PFSK-1 (cell line): Measurements from ENCODE around the gene USP30.

ENCODE experiments used
- FOXP2 ChIP-seq: optimal IDR thresholded peaks from 2 replicates; pipeline ENCODE3; 2011; ENCODE audit warnings: borderline replicate concordance, control low read depth, inconsistent platforms; ENCODE audit not compliant: insufficient read depth; ENCODE audit errors: extremely low read length, extremely low read depth
- POLR2AphosphoS5 ChIP-seq: IDR thresholded peaks from 2 replicates; pipeline ENCODE4 v1.6.1; 2012; ENCODE audit warnings: low read depth, mild to moderate bottlenecking, control low read depth, low read length, moderate library complexity
- REST ChIP-seq, 2 experiments: IDR thresholded peaks; 2 replicates each; pipeline versions ENCODE4 v1.6.1 to v1.8.0; 2011 to 2012; ENCODE audit warnings: low read depth in 2 of 2, low read length in 2 of 2, control low read depth in 1 of 2, inconsistent platforms in 1 of 2, mild to moderate bottlenecking in 1 of 2, moderate library complexity in 1 of 2; ENCODE audit not compliant: insufficient read depth in 1 of 2
- SIN3A ChIP-seq: IDR thresholded peaks from 2 replicates; pipeline ENCODE4 v1.6.1; 2012; ENCODE audit warnings: mild to moderate bottlenecking, low read length, moderate library complexity, borderline replicate concordance; ENCODE audit not compliant: insufficient read depth
- TAF1 ChIP-seq: IDR thresholded peaks from 2 replicates; pipeline ENCODE4 v1.6.1; 2012; ENCODE audit warnings: low read length, control low read depth, borderline replicate concordance; ENCODE audit not compliant: insufficient read depth

Gene USP30

GRCh38 chr12:109082751-109083150 is 30.4 kb downstream of the USP30 start:
- no peak for TF ChIP-seq REST (IDR thresholded peaks at IDR 0.05; ENCODE audit: insufficient read depth in 1 of 2, low read depth in 2 of 2, low read length in 2 of 2)
- no peak for TF ChIP-seq FOXP2
- TF ChIP-seq SIN3A = no peak
- TF ChIP-seq TAF1 = no peak
- no peak for TF ChIP-seq POLR2AphosphoS5

DNA sequence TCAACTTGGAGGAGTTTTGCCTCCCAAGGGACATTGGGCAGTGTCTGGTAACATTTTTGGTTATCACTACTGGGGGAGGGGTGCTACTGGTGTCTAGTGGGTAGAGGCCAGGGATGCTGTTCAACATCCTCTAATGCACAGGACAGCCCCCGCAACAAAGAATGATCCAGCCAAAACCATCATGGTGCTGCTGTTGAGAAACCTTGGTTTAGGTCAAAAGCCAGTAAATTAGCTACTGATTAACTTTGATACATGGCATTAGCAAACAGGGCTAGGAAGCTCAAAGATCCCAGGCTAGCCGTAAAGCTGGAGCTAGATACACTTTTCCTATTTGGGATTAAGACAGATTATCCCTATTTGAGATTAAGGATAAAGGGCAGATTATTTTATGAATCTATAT is 32.0 kb downstream of the USP30 start:
- no peak for TF ChIP-seq TAF1
- no peak for TF ChIP-seq POLR2AphosphoS5
- no peak for TF ChIP-seq SIN3A
- no peak for TF ChIP-seq REST (IDR thresholded peaks at IDR 0.05; ENCODE audit: insufficient read depth in 1 of 2, low read depth in 2 of 2, low read length in 2 of 2)
- no peak for TF ChIP-seq FOXP2

DNA sequence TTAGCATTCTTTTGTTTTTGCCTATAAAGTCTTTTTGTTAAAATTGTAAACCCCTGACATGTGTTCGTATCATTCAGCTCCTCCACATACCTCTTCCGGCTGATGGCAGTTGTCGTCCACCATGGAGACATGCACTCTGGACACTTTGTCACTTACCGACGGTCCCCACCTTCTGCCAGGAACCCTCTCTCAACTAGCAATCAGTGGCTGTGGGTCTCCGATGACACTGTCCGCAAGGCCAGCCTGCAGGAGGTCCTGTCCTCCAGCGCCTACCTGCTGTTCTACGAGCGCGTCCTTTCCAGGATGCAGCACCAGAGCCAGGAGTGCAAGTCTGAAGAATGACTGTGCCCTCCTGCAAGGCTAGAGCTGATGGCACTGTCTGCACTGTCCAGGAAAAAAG is 33.2 kb downstream of the USP30 start:
- TF ChIP-seq SIN3A (no peak), REST (IDR thresholded peaks at IDR 0.05; ENCODE audit: insufficient read depth in 1 of 2, low read depth in 2 of 2, low read length in 2 of 2) (no peak), TAF1 (no peak), POLR2AphosphoS5 (no peak), FOXP2 (no peak)

- TF ChIP-seq POLR2AphosphoS5 = no peak
- no peak for TF ChIP-seq FOXP2
- TF ChIP-seq TAF1 = no peak
- TF ChIP-seq REST (IDR thresholded peaks at IDR 0.05; ENCODE audit: insufficient read depth in 1 of 2, low read depth in 2 of 2, low read length in 2 of 2) = no peak
- TF ChIP-seq SIN3A = no peak
Observed at GRCh38 chr12:109087250-109087649, 34.9 kb downstream of the USP30 start.

DNA sequence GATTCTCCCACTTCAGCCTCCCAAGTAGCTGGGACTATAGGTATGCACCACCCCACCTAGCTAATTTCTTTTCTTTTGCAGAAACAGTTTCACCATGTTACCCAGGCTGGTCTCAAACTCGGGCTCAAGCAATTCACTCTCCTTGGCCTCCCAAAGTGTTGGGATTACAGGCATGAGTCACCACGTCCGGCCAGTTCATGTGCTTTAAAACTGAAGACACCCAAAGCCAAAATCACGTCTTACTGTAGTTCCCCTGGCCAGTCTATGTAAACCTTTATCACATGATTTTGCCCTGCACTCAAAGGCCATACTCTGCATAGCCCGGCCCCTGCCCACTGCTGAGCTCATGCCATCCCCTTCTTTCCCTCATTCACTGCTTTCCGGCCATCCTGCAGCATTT is 36.4 kb downstream of the USP30 start:
- TF ChIP-seq SIN3A = no peak
- no peak for TF ChIP-seq REST (IDR thresholded peaks at IDR 0.05; ENCODE audit: insufficient read depth in 1 of 2, low read depth in 2 of 2, low read length in 2 of 2)
- no peak for TF ChIP-seq FOXP2
- TF ChIP-seq TAF1 = no peak
- TF ChIP-seq POLR2AphosphoS5 = no peak
